HL-60 (cell line): ENCODE results near the gene ALDH4A1.

Experiments used
- DNase-seq, 2 experiments: peaks; one replicate each; pipeline ENCODE4 v3.0.0-alpha.2; 2010 to 2020; ENCODE audit warnings: low read depth in 1 of 2, low spot score in 1 of 2
- H3K27ac ChIP-seq: fragments of 250-450 bp; sonication (Bioruptor Pico); replicated peaks from 2 replicates; pipeline ENCODE4 v1.5.1; 2020; ENCODE audit warnings: mild to moderate bottlenecking, moderate library complexity
- H3K27me3 ChIP-seq: fragments of 250-450 bp; sonication (Bioruptor Pico); 2 replicates; pipeline ENCODE4 v1.5.1; 2021; ENCODE audit warnings: mild to moderate bottlenecking, moderate library complexity; ENCODE audit not compliant: insufficient read depth, poor library complexity, severe bottlenecking
- H3K4me3 ChIP-seq: replicated peaks from 2 replicates; pipeline ENCODE4 v1.5.1; 2011; ENCODE audit warnings: mild to moderate bottlenecking, control low read depth, low read length; ENCODE audit not compliant: insufficient read depth
- CTCF ChIP-seq: IDR thresholded peaks from one replicate; pipeline ENCODE4 v1.5.1; 2011; ENCODE audit warnings: low read length, control low read depth, inconsistent platforms; ENCODE audit not compliant: insufficient read depth
- GABPA ChIP-seq: IDR thresholded peaks from 2 replicates; pipeline ENCODE4 v1.6.1; 2012; ENCODE audit warnings: low read depth
- POLR2AphosphoS5 ChIP-seq: IDR thresholded peaks from 2 replicates; pipeline ENCODE4 v1.6.1; 2012; ENCODE audit warnings: low read depth
- REST ChIP-seq: IDR thresholded peaks from 2 replicates; pipeline ENCODE4 v1.6.1; 2012; ENCODE audit warnings: low read depth; ENCODE audit not compliant: insufficient replicate concordance
- SPI1 ChIP-seq: IDR thresholded peaks from 2 replicates; pipeline ENCODE4 v1.6.1; 2012; ENCODE audit warnings: low read depth, mild to moderate bottlenecking, borderline replicate concordance

ALDH4A1 gene

GRCh38 chr1:18880585-18880984 lies 21.8 kb downstream of the ALDH4A1 start:
- TF ChIP-seq REST (no peak), POLR2AphosphoS5 (no peak), SPI1 (no peak)
- no peak overlapping the region for H3K4me3 ChIP-seq
- H3K27me3 ChIP-seq: no peaks in the 10 kb centered on the region
- no peak overlapping the region for H3K27ac ChIP-seq
- no peak for DNase-seq

GRCh38 chr1:18879791-18880309 lies 22.5 kb downstream of the ALDH4A1 start:
- Histone ChIP-seq H3K4me3 (no peak overlapping the region), H3K27me3 (no peaks in the 10 kb centered on the region), H3K27ac (no peak overlapping the region)
- DNase-seq: no peak
- no peak for TF ChIP-seq POLR2AphosphoS5
- TF ChIP-seq REST: no peak
- no peak for TF ChIP-seq CTCF
- no peak for TF ChIP-seq GABPA
- TF ChIP-seq SPI1: no peak

GRCh38 chr1:18879215-18879790 lies 23.1 kb downstream of the ALDH4A1 start:
- DNase-seq: no peak
- no peak overlapping the region for H3K4me3 ChIP-seq
- TF ChIP-seq SPI1: no peak
- H3K27me3 ChIP-seq: no peaks in the 10 kb centered on the region
- H3K27ac ChIP-seq: no peak overlapping the region

- H3K4me3 ChIP-seq: no peak overlapping the region
- DNase-seq: no peak
- TF ChIP-seq POLR2AphosphoS5 (no peak), GABPA (no peak), REST (no peak), CTCF (no peak), SPI1 (no peak)
- H3K27ac ChIP-seq: no peak overlapping the region
- H3K27me3 ChIP-seq: no peaks in the 10 kb centered on the region
These were observed 23.7 kb downstream of the ALDH4A1 start for GRCh38 chr1:18878538-18879214.
